Central memory CD8-positive, alpha-beta T cell (primary cell): ENCODE data around the gene PITRM1.
A peak's percentile ranks its signal among the peaks of the same experiment; 100 is the strongest.

Source experiments
- ATAC-seq: fragments of 150-1000 bp; cut with Tn5 transposase; replicated peaks from 2 replicates; pipeline ENCODE4 v1.10.0; 2022; ENCODE audit warnings: mild to moderate bottlenecking, moderate FRiP score, moderate number of reproducible peaks; ENCODE audit not compliant: poor library complexity, severe bottlenecking; ENCODE audit errors: extremely low read depth
- DNase-seq, 2 donors: peaks; one replicate each; pipeline ENCODE4 v3.0.0; 2021; ENCODE audit warnings: low spot score in 2 of 2
- H3K27ac Mint-ChIP-seq: one replicate; pipeline ENCODE4 v1.8.0; 2022; ENCODE audit warnings: low read depth, mild to moderate bottlenecking, moderate library complexity, mixed read lengths
- H3K27me3 Mint-ChIP-seq: one replicate; pipeline ENCODE4 v1.8.0; 2022; ENCODE audit warnings: mixed read lengths
- H3K36me3 Mint-ChIP-seq: one replicate; pipeline ENCODE4 v1.8.0; 2022; ENCODE audit warnings: mild to moderate bottlenecking, moderate library complexity, mixed read lengths; ENCODE audit not compliant: insufficient read depth
- H3K4me1 Mint-ChIP-seq: one replicate; pipeline ENCODE4 v1.8.0; 2022; ENCODE audit warnings: mixed read lengths
- H3K4me3 Mint-ChIP-seq: one replicate; pipeline ENCODE4 v1.8.0; 2022; ENCODE audit warnings: mild to moderate bottlenecking, moderate library complexity, mixed read lengths
- H3K9me3 Mint-ChIP-seq: one replicate; pipeline ENCODE4 v1.8.0; 2022; ENCODE audit warnings: mixed read lengths

Gene PITRM1

GRCh38 chr10:3104251-3104918 is 68.2 kb downstream of the PITRM1 start:
- H3K36me3 Mint-ChIP-seq = peaks cover 33% of the 10 kb centered on the region
- no peak for ATAC-seq

GRCh38 chr10:3103646-3104045 is 68.9 kb downstream of the PITRM1 start:
- peaks cover 33% of the 10 kb centered on the region for H3K36me3 Mint-ChIP-seq
- no peak overlapping the region for H3K4me3 Mint-ChIP-seq
- H3K27ac Mint-ChIP-seq = no peak overlapping the region
- no peaks in the 10 kb centered on the region for H3K4me1 Mint-ChIP-seq
- H3K9me3 Mint-ChIP-seq = no peaks in the 10 kb centered on the region
- DNase-seq (no peak), ATAC-seq (no peak)
- no peaks in the 10 kb centered on the region for H3K27me3 Mint-ChIP-seq

More at GRCh38 chr10:3104251-3104918, 68.2 kb downstream of the PITRM1 start:
- DNase-seq = no peak
- Mint-ChIP-seq H3K27me3 (no peaks in the 10 kb centered on the region), H3K4me3 (no peak overlapping the region), H3K9me3 (no peaks in the 10 kb centered on the region), H3K4me1 (no peaks in the 10 kb centered on the region), H3K27ac (no peak overlapping the region)

GRCh38 chr10:3102720-3103427 is 69.7 kb downstream of the PITRM1 start:
- Mint-ChIP-seq H3K36me3 (peaks cover 33% of the 10 kb centered on the region), H3K9me3 (no peaks in the 10 kb centered on the region), H3K27me3 (no peaks in the 10 kb centered on the region), H3K4me3 (no peak overlapping the region), H3K27ac (no peak overlapping the region), H3K4me1 (no peaks in the 10 kb centered on the region)
- ATAC-seq (no peak), DNase-seq (no peak)

GRCh38 chr10:3100856-3101640 is 71.5 kb downstream of the PITRM1 start:
- Mint-ChIP-seq H3K36me3 (peaks cover 28% of the 10 kb centered on the region), H3K27me3 (no peaks in the 10 kb centered on the region), H3K9me3 (no peaks in the 10 kb centered on the region), H3K4me3 (no peak overlapping the region), H3K27ac (no peak overlapping the region), H3K4me1 (peaks cover 6% of the 10 kb centered on the region)
- ATAC-seq (no peak), DNase-seq (no peak)

GRCh38 chr10:3100093-3100792 is 72.3 kb downstream of the PITRM1 start:
- Mint-ChIP-seq H3K9me3 (no peaks in the 10 kb centered on the region), H3K27me3 (no peaks in the 10 kb centered on the region), H3K27ac (no peak overlapping the region), H3K36me3 (peaks cover 28% of the 10 kb centered on the region), H3K4me1 (peaks cover 13% of the 10 kb centered on the region), H3K4me3 (no peak overlapping the region)
- no peak for DNase-seq
- ATAC-seq = no peak

- no peak overlapping the region for H3K4me3 Mint-ChIP-seq
- no peaks in the 10 kb centered on the region for H3K9me3 Mint-ChIP-seq
- H3K27ac Mint-ChIP-seq = peak overlapping the region; percentile 13
- peaks cover 27% of the 10 kb centered on the region for H3K36me3 Mint-ChIP-seq
- H3K4me1 Mint-ChIP-seq = peaks cover 21% of the 10 kb centered on the region
- ATAC-seq (no peak), DNase-seq (no peak)
- no peaks in the 10 kb centered on the region for H3K27me3 Mint-ChIP-seq
Observed at GRCh38 chr10:3099291-3100092, 73.1 kb downstream of the PITRM1 start.

- no peaks in the 10 kb centered on the region for H3K27me3 Mint-ChIP-seq
- H3K36me3 Mint-ChIP-seq = peaks cover 24% of the 10 kb centered on the region
- ATAC-seq (no peak), DNase-seq (no peak)
- no peaks in the 10 kb centered on the region for H3K9me3 Mint-ChIP-seq
- peaks cover 29% of the 10 kb centered on the region for H3K4me1 Mint-ChIP-seq
- peak overlapping the region; percentile 13 for H3K27ac Mint-ChIP-seq
- H3K4me3 Mint-ChIP-seq = no peak overlapping the region
Observed at GRCh38 chr10:3098689-3099088, 73.9 kb downstream of the PITRM1 start.

GRCh38 chr10:3097160-3097559 is 75.4 kb downstream of the PITRM1 start:
- DNase-seq = no peak
- Mint-ChIP-seq H3K36me3 (peaks cover 12% of the 10 kb centered on the region), H3K27ac (no peak overlapping the region), H3K4me1 (peaks cover 44% of the 10 kb centered on the region), H3K9me3 (no peaks in the 10 kb centered on the region), H3K27me3 (no peaks in the 10 kb centered on the region), H3K4me3 (no peak overlapping the region)
- no peak for ATAC-seq

- no peak for DNase-seq
- H3K4me1 Mint-ChIP-seq = peaks cover 52% of the 10 kb centered on the region
- peak overlapping the region; percentile 55 for H3K27ac Mint-ChIP-seq
- no peaks in the 10 kb centered on the region for H3K9me3 Mint-ChIP-seq
- H3K27me3 Mint-ChIP-seq = no peaks in the 10 kb centered on the region
- H3K4me3 Mint-ChIP-seq = peak overlapping the region; percentile 55
- H3K36me3 Mint-ChIP-seq = peaks cover 12% of the 10 kb centered on the region
- peak; percentile 30 for ATAC-seq
Observed at GRCh38 chr10:3096149-3096548, 76.4 kb downstream of the PITRM1 start.

- Mint-ChIP-seq H3K4me1 (peaks cover 57% of the 10 kb centered on the region), H3K9me3 (no peaks in the 10 kb centered on the region), H3K4me3 (peak overlapping the region; percentile 55), H3K27me3 (no peaks in the 10 kb centered on the region), H3K36me3 (peaks cover 12% of the 10 kb centered on the region), H3K27ac (peak overlapping the region; percentile 55)
- ATAC-seq (peak; percentile 76), DNase-seq (peak in 1 of 2 donors; percentile 32)
Observed at GRCh38 chr10:3095373-3096139, 77.0 kb downstream of the PITRM1 start.

- peak overlapping the region; percentile 55 for H3K27ac Mint-ChIP-seq
- ATAC-seq (no peak), DNase-seq (no peak)
- H3K4me3 Mint-ChIP-seq = peak overlapping the region; percentile 4
- H3K4me1 Mint-ChIP-seq = peaks cover 57% of the 10 kb centered on the region
- peaks cover 7% of the 10 kb centered on the region for H3K36me3 Mint-ChIP-seq
- no peaks in the 10 kb centered on the region for H3K9me3 Mint-ChIP-seq
- H3K27me3 Mint-ChIP-seq = no peaks in the 10 kb centered on the region
Observed at GRCh38 chr10:3094609-3095036, 78.0 kb downstream of the PITRM1 start.
